NCI-H2029 treated with DMSO at 0.1 percent for 48 hours (cell line): Measurements from ENCODE around the gene DAGLB.
A peak's percentile ranks its signal among the peaks of the same experiment; 100 is the strongest.
"Not testable (repeated sequence)": the region's sequence is repeated elsewhere in the genome, so short reads cannot be mapped to it uniquely, and the experiment has no call there.

Experiments
- DNase-seq: peaks from one replicate; lab custom pipeline; 2025; lab: John Stamatoyannopoulos, UW

DAGLB gene, protein sequence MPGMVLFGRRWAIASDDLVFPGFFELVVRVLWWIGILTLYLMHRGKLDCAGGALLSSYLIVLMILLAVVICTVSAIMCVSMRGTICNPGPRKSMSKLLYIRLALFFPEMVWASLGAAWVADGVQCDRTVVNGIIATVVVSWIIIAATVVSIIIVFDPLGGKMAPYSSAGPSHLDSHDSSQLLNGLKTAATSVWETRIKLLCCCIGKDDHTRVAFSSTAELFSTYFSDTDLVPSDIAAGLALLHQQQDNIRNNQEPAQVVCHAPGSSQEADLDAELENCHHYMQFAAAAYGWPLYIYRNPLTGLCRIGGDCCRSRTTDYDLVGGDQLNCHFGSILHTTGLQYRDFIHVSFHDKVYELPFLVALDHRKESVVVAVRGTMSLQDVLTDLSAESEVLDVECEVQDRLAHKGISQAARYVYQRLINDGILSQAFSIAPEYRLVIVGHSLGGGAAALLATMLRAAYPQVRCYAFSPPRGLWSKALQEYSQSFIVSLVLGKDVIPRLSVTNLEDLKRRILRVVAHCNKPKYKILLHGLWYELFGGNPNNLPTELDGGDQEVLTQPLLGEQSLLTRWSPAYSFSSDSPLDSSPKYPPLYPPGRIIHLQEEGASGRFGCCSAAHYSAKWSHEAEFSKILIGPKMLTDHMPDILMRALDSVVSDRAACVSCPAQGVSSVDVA

DNA sequence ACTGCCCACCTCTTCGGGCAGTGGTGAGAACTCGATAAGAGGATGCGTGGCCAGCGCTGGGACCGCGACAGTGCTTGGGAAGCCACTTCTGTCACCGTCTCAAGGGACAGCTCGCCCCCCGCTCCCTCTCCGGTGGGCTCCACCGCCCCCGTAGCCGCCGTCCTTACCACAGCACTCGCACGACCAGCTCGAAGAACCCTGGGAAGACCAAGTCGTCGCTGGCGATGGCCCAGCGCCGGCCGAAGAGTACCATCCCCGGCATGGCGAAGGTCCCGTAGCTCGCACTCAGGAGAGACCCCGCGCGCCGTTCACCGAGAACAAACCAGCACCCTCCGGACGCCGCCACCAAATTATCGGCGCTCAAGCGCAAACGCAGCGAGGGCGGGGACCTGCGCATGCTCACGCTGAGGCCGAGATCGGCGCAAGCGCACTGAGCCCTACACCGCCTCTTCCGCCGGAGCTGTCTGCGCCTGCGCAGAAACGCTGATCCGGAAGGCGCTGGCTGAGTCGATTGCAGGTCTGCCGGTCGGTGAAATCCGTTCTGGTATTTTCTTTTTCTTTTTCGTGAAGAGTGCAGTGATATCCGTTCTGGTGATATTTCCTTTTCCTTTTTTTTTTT lies at the start of gene DAGLB:
Gene DAGLB, minus strand, starts transcription at position 374 of the 619 bp plus-strand sequence. Its CDS starts 112 bp downstream, at position 262.
- peak; percentile 68 for DNase-seq

DNA sequence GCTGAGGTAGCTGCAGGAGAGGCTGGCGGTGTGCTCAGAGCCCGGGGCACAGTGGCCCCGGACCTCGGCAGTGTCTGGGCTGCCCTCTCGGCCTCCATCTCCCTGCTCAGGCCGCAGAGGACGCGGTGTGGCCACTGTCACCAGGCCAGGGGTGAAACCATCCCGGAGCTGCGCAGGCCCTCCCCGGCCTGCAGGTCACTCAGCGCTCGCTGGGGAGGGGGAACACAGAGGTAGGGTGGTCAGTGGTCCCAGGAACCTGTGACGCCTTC lies 49.8 kb upstream of the DAGLB start:
- no peak for DNase-seq

DNA sequence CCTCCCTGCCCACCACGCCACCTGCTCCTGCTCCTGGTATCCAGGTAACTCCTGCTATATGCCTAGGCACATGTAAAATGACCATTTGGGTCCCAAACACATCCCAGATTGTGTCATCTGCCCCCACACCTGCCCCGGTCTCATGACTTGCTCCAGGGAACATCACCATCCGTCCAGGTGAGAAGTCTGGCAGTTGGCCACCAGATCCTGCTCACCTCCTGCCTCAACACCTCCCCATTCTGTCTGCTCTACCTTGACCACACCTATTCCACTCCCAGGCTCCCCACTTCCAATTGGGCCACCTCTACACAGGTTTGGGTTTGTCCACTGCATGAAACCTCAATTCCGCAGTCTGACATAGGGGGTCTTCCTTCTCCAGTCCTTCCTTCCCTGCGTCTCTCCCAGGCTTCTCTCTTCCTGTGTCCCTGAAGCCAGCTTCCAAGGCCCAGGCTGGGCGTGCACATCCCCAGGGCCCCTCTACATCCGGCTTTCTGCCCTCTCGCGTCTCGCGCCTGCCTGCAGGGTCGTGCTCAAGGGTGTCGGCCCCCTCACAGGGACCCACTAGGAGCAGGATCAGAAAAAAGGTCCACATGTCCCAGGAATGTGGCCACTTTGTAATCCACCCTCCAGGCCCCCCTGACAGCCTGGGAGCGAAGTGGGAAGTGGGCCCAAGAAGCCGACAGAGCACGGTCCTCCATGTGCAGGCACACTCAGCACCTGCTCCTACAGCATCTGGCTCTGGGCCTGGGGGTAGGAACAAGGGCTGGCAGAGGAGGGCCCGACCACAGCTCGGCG lies 49.3 kb upstream of the DAGLB start:
- no peak for DNase-seq

DNA sequence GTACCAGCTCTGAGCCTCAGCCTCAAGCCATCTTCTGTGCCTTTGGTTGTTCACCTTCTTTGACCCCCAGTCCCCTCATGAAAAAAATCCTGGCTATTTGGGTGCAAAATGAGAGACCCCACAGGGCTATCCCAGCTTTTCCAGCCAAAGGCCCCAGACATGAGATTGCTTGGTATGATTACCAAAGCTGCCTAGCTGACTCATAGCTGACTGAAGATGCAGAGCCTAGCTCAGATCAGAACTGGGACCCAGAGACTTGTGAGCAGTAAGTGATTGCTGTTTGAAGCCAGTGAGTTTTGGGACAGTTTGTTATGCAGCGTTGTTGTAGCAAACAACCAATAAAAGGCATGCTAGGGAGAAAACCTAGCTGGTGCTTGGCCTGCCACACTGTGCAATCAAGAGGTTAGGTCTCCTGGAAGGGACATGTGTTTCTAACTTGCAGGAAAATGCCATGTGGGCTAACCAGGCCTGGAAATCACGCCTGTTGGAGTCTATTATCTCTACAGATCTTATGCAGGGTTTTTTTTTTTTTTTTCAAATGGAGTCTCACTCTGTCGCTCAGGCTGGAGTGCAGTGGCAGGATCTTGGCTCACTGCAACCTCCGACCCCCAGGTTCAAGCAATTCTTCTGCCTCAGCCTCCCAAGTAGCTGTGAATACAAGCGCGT lies 48.0 kb upstream of the DAGLB start:
- no peak for DNase-seq

DNA sequence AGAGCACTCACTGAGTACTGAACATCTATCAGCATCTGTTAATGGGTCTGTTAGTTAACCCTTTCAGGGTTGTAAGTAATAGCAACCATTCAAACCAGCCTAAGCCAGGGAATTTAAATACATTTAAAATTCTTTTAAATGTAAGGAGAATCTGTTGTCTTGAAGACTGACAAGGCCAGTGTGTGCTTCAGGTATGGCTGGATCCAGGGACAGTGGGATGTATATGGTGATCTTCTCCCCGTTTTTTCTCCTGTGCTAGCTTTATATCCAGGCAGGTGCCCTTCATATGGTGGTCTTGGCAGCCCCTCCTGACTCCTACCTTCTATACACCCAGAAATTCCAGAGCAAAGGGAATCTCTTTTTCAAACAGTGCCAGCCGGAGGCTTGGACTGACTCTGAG lies 46.6 kb upstream of the DAGLB start:
- no peak for DNase-seq

DNA sequence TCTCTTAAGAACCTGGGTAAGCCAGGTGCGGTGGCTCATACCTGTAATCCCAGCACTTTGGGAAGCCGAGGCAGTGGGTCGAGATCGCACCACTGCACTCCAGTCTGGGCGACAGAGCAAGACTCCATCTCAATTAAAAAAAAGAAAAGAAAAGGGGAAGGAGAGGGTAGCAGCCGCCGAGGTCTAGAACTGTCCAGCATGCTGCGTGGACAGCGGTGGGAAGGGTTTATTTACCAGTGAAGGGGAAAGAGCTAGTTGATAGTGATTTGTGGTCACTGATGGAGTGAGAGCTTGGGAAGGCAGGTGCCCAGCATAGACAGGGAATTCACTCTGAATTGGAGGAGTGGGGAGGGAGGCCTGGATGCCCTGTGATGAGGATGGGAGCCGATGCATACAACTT lies 43.4 kb upstream of the DAGLB start:
- no peak for DNase-seq

DNA sequence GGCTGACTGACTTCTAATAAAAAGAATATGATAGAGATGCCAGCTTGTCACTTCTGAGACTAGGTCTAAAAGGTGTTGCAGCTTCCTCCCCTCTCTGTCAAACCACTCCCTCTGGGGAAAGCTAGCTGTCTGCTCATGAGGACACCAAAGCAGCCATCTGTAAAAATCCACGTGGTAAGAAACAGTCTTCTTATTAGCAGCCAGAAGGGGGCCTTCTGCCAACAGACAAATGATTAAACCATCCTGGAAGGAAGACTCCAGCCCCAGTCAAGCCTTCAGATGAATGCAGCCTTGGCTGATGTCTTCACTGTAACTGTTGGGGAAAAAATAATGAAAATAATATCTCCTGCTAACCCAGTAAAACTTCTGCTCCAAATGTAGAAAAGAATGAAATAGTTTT lies 41.9 kb upstream of the DAGLB start:
- no peak for DNase-seq

DNA sequence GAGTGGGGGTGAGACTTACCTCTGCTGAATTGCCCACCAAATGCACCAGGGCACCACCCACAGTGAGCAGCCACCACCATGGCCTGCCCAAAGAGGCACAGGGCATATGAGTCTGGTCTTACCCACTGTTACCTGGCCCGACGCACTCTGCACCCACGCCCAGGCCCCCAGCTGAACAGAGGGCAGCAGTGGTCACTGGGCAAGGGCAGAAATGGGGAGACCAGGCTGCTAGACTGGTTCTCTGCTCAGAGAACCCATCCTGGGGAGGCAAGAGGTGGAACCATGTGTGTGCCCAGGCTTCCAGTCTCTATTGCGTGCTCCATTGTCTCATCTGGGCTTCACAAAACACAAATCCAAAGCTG lies 39.4 kb upstream of the DAGLB start:
- no peak for DNase-seq

DNA sequence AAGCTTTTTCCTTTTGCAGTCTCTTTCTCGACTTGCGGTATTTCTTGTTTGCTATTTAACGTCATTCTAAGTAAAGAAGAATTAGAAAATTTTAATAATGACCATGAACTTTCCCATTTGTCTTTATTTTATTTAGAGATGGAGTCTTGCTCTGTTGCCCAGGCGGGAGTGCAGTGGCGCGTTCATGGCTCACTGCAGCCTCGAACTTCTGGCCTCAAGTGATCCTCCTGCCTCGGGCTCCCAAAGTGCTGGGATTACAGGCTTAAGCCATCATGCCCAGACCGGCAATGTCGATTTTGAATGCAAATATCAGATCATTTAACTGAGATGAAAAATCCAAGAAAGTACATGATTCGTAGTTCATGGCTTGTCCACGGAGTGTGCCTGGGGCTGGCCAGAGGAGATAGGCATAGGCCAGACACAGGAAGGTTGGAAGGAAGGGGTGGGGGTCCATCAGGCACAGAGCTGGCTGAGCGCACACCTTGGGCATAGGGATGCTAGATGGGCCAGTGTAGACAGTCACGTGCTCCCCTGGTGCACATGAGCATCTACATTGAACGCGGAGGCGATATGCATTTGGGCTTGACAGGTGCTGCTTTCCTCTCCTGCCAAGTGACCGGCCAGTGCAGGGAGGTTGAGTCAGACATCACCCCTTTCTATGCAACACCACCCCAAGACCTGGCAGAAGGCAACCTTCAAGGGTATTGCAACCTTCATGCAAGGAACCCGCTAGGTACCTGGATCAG lies 38.9 kb upstream of the DAGLB start:
- DNase-seq = no peak

DNA sequence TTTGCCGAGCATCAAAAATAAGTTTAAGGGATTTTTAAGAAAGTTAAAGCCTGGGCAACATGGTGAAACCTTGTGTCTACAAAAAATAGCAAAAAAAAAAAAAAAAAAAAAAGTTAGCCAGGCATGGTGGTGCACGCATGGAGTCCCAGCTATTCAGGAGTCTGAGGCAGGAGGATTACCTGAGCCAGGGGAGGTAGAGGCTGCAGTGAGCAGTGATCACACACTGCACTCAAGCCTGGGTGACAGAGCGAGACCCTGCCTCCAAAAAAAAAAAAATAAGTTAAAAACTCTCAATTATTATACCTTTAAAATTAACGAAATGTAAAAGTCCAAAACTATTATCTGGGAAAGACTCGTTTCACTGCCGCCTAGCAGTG lies 35.0 kb upstream of the DAGLB start:
- no peak for DNase-seq

DNA sequence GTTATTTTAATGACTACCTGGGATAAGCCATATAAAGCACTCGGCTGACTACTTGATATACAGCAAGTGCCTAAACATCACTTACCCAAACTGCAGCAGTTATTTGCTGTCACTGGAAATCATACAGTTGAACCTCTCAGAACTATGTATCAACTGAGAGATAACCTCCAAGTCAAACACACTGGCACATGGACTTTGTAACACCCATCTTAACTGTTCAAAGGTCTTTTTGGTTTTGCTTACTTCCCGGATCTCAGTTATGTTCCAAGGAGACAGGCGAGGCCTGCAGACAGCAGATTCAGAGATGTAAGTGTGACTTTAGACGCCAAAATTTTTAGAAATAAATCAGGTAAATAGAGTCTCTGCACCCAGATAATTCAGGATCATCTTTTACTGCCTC lies 34.6 kb upstream of the DAGLB start:
- DNase-seq = no peak

DNA sequence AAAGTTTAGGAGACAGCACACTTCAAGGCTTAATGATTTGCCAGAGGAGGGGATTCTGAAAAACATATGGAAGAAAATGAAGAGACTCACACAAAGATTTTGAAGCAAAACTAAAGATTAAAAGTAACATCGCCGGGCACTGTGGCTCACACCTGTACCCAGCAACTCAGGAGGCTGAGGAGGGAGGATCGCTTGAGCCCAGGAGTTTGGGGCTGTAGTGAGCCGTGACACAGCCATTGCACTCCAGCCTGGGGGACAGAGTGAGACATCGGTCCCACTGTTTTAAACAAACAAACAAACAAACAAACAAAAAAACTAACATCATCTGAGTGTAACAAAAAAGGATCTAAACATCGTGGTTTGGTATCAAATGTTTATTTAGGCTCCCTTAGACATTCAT lies 33.7 kb upstream of the DAGLB start:
- no peak for DNase-seq

DNA sequence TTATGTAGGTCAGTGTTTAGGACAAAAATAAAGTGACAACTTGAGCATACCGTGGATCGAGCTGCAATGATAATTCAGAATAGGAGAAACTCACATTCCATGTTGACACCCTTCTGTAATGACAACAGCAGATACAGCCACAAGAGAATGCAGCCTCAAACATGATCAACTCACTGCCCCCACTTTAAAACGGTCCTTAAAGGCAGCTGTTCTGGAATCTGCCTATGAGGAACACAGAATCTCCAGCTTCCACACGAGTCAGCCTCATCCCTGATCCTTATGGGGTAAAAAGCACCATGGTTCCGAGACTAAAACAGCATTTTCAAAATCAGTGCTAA lies 32.5 kb upstream of the DAGLB start:
- no peak for DNase-seq

DNA sequence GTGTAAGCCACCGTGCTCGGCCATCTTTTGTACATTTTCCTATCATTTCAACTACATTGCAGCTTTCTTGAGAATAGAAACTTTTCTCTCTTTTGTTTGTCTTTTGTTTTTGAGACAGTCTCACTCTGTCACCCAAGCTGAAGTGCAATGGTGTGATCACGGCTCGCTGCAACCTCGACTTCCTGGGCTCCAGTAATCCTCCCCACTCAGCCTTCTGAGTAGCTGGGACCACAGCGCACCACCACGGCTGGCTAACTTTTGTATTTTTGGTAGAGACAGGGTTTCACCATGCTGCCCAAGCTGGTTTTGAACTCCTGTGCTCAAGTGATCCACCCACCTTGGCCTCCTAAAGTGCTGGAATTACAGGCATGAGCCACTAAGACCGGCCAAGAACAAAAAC lies 31.3 kb upstream of the DAGLB start:
- DNase-seq = no peak

DNA sequence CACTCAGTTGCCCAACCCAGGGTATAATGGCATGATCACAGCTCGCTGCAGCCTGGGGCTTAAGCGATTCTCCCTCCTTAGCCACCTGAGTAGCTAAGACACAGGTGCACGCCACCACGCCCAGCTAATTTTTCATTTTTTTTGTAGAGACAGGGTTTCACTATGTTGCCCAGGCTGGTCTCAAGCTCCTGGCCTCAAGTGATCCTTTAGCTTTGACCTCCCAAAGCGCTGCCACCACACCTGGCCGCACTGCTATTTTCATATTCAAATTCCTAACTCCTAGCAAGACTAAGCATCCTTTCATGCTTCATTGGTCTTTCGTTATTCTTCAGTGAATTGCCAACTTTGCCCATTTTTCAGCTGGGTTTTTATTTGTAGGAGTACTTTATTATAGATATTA lies 30.4 kb upstream of the DAGLB start:
- no peak for DNase-seq

DNA sequence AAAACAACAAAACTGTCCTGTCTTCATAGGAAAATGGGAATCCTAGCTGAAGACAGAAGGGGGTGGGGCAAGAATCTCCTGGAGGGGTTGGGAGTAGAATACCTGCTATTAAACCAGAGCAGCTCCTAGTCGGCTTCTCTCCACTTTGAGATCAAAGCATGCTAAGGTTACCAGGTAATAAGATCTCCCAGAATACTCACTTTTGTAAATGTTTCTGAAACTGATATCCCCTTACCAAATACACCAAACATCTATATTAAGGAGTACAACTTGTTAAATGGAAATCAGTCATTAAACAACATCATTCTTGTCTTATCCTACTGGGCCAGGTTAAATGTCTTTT lies 29.5 kb upstream of the DAGLB start:
- DNase-seq = no peak

DNA sequence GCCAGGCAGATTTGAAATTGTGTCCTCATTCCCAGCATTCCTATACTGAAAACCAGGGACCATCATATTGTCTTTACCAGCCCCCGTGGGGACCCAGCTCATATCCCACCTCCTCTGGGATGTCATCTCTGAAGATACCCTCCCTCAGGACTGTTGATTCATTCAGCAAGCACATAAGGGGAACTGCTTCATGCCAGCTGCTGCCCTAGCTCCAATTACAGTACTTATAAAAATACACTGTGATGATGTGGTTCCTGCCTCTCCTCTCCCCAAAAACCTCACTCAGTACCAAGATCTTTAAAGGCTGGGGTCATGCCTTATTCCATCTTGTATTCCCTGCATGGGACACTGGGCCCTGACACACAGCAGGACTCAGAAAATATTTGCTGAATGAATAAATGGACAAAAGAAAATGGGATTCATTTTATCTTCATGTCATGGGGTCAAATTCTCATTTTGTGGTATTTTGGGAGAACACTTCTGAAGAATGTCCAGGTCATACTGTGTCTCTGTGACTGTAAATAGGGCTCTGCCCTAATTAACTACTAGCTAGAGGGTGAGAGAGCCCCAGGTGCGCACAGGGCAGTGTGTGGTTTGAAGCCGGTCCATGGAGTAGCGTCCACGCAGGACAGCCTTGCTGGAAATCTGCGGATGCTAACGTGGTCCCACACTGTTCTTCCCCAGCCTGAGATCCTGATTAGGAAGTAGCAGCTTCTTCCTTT lies 29.0 kb upstream of the DAGLB start:
- no peak for DNase-seq

DNA sequence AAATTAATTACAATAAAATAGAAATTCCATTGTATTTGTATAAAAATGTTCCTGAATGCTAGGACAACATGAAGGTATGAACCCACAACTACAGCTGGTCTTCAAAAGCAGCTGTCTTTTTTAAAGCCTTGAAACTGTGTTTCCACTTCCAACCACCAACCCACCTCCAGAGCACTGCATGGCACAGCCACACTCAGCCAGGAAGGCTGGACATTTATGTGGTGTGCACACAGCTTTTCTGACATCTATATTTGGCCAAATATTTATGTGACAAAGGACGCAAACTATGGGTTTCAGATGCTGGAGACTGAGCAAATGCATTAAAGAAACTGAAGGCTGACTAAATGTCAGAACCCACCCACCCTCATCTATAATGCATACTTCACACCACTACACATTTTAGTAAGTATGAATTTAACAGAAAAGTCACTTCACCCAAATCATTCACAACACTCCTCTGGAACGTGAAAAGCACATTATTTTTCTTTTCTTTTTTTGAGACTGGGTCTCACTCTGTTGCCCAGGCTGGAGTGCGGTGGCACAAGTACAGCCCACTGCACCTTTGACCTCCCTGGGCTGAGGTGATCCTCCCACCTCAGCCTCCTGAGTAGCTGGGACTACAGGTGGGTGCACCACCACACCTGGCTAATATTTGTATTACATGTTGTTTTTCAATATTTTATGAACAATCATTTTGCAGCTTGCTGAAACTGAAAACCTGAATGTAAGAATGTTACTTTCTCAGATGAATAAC lies 27.9 kb upstream of the DAGLB start:
- no peak for DNase-seq

DNA sequence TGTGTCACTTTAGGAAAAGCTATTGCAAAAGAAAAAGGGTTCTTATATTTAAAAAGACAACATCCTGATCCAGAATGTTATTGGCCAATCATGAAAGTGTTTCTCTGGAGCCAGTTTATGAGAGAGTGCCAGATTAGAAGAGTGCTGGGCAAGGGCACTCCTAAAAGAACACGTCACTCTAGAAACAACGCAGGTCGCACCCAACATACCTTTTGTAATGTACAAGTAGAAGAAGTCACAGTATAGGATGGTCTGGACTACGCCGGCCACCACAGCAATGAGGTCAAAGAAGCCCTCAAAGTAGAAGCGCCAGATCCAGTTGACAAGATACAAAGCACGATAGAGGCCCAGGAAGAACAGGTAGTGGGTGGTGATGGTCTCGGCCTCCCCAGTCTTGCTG lies 18.1 kb upstream of the DAGLB start:
- DNase-seq = no peak

DNA sequence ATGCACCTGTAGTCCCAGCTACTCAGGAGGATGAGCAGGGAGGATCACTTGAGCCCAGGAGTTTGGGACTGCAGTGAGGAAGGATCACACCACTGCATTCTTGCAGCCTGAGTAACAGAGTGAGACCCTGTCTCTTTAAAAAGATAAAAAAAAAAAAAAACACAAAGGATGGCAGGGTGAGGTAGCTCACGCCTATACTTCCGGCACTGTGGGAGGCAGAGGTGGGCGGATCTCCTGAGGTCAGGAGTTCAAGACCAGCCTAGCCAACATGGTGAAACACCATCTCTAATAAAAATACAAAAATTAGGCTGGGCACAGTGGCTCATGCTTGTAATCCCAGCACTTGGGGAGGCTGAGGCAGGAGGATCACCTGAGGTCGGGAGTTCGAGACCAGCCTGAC lies 15.9 kb upstream of the DAGLB start:
- not testable (repeated sequence) for DNase-seq
